Fibroblast of lung (primary cell): ENCODE data around the gene IL20.

Experiments used
- CTCF ChIP-seq, 2 donors: IDR thresholded peaks in 1 of 2; conservative IDR thresholded peaks in 1 of 2; 1 replicate in 1 of 2; 2 replicates in 1 of 2; pipeline ENCODE4 v1.5.1; 2011 to 2012; ENCODE audit warnings: low read length in 2 of 2, control low read depth in 1 of 2, inconsistent platforms in 1 of 2, low read depth in 1 of 2, mild to moderate bottlenecking in 1 of 2
- EZH2 ChIP-seq: IDR thresholded peaks from 2 replicates; pipeline ENCODE4 v1.5.1; 2012; ENCODE audit warnings: low read length, control low read depth, mild to moderate bottlenecking; ENCODE audit errors: missing control alignments

GRCh38 chr1:206898089-206898914 is 32.9 kb downstream of the IL20 start:
- no peak for TF ChIP-seq CTCF (conservative IDR thresholded peaks at IDR 0.05 in 1 of 2, IDR thresholded peaks at IDR 0.05 in 1 of 2; ENCODE audit: low read depth in 1 of 2, low read length in 2 of 2)
- TF ChIP-seq EZH2 = no peak
